GM12891 (cell line): ENCODE results near the gene SARS1.

Experiments used
- POLR2A ChIP-seq: IDR thresholded peaks from 2 replicates; pipeline ENCODE4 v1.6.1; 2011; ENCODE audit warnings: low read depth, low read length, control low read depth
- TAF1 ChIP-seq: IDR thresholded peaks from 2 replicates; pipeline ENCODE4 v1.6.1; 2011; ENCODE audit warnings: low read depth, low read length, control low read depth

- TF ChIP-seq POLR2A (no peak), TAF1 (no peak)
These were observed 68.2 kb downstream of the SARS1 start for GRCh38 chr1:109281680-109282496.
